GM18498 (cell line): Measurements from ENCODE around the gene GASK1B.

Experiments
- ATAC-seq: cut with Tn5 transposase; IDR thresholded peaks from one replicate; pipeline ENCODE4 v1.9.1; 2021; ENCODE audit warnings: mild to moderate bottlenecking, moderate library complexity; ENCODE audit not compliant: unreplicated experiment

Gene GASK1B

DNA sequence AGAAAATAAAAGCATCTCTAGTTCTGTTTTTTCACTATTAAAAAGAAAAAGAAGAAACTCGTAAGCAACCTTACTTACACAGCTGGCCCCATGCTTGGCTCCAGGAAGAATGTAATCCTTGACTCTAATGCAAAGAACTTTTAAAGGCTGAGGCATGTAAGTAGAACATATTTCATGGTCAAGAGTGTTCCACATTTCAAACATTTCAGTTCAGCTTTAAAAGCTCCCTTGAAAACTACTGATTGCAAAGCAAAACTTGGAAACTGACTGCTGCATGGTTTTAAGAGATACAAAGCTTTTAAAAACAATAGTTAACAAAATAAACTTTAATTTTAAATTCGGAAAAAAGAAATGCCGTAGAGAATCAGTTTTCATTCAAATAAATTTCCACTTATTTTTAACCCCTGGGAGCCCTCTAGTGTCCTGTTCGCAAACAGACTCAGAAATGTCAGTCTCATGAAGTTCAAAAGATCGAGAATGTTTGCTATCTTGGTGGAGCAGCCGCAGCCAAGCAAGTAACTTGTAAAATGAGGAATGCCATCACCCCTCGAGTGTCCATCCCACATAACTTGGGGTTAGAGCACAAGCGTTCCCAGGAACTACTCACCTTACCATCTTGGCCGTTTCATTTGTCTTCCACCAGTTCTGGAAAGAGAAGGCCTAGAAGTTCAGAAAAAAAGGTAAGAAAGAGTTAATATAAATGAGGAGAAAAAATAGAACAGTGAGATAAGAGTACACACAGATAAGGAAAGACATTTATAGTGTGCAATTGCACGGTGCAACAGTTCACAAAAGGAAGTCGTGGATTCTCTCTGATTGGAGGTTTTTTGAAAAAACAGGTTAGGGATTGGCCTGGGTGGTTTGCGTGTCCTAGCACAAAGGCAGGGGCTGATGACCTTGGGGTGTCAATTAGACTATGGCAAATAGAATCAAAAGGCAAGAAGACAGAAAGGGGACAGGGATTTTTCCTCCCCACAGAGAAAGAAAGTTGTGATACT is at the start of gene GASK1B:
Gene GASK1B, minus strand, starts transcription at position 765 of the 998 bp plus-strand sequence. CDS start 1,650 bp downstream, outside the sequence.
- no peak for ATAC-seq

DNA sequence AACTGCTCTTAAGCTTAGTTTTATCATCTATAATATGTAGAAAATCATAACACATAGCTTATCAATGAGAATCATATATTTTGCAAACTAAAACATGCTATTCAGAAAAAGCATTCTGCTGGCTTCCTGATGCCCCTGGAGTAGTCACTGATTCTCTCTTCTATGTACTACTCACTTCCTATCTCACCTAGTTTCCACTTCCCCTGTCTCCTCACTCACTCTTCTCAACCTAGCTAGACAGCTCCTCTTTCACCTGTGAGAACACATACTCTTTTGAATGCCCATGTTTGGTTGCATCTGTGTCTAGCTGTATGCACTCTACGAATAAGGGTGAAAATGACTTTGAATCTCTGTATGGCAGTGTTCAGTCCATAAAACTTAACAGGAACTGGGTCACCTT is 46.8 kb upstream of the GASK1B start:
- peak; percentile 65 for ATAC-seq

DNA sequence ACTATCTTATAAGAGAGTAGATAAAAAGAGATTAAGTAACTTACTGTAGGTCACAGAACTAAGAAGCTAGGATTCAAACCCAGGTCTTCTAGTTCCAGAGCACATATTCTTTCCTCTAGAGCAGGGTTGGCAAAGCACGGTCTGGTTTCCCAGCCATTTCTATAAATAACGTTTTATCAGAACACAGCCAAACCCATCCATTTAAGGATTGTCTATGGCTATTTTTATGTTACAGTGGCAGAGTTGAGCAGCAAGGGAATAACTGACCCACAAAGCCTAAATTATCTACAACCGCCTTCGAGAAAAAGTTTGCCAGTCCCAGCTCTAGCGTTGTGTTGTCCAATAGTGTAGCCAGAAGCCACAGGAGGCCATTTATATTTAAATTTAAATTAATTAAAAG is 44.9 kb upstream of the GASK1B start:
- ATAC-seq, result no peak

DNA sequence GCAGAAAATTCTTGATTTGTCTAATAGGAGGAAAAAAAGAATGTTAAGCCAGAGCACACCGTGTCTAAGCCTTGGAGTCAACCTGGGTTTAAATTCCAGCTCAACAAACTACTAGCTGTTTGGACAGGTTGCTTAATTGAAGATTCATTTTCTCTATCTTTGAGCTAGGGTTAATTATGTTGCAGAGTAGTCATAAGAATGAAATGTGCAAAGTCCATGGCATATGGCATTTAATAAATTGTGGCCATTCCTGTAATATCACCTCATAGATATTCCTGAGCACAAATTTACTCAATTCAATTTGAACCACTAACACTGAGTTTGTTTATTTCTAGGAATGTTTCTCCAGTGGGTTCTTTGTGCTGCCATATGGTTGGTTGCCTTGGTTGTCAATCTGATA is 42.0 kb upstream of the GASK1B start:
- no peak for ATAC-seq

DNA sequence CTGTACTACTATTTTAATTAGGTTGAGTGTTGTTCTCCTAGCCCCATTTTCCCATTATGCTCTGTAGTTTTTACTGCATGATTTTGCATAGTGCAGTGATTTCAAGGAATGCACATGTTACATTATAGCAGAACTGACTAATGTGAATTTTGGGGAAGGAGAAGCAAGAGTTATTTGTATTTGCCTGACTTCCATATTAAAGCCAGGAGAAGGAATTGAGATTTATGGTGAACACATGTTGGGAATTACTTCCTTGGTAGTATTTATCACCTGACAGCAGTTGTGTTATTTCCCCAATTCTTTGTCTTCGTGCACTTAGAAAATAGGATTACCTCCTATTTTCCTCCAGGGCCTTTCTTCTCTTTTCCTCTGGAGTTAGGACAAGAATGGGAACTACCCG is 40.6 kb upstream of the GASK1B start:
- ATAC-seq, result no peak

DNA sequence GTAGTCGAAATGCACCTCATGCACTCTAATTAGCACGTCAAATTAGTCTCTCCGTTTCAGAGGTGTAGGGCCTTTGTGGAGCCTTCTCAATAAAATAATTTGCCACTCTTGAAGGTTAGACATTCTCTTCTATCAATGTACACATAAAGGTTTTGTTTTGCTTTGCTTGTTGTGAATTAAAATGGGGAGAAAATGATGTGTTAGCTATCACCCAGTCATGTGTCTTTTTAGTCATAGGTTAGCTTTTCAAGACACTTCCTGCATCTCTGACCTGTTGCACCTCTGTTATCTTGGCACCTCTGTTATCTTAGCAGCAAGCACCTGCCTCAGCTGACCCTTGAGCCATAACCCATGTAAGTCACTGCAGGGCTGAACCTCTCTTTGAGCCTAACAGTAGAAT is 38.4 kb upstream of the GASK1B start:
- ATAC-seq, result no peak

DNA sequence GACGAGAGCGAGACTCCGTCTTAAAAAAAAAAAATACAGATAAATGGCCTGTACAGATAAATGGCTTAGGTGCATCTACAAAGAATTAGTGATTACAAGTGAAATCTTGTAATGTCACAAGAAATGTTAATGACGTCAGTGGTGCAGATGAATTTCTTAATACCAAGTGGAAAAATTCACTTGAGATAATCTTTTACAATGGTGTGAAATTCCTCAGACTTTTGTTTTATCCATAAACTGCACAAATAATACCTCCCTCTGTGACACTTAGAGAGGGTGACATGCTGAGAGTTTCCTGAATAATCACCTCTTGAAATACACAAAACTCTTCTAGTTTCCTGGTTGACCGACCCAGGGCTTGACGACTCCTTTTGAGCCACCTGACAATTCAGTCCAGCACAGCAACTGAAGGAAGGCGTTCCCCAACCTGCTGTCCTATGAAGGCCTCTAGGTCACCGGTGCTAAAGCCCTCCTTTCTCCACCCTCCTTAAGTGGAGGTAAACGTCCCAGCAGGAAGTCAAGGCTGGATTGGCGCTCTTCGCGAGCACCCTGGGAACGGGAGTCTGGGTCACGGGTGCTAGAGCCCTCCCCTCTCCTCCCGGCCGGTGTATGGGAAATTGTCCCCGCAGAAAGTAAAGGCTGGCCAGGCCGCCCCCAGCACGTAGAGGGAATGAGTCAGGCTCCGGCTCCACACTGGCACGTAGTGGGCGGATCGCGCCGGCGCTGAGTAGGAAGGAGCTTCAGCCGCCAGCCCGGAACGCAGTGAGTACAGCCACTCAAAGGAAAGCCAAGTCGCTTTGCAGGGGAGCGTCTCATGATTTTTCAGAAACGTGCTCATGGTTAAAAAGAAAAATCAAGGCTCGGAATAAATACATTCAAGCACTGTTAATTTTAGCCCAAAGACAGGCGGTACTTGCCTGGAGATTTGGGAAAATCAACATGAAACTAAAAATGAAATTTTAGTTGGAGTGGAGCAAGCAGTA is 37.3 kb upstream of the GASK1B start, which contains the start of gene TMEM144:
Gene TMEM144, plus strand, starts transcription at position 662 of the 983 bp plus-strand sequence. CDS start 2,182 bp downstream, outside the sequence.
- peak; percentile 93 for ATAC-seq

DNA sequence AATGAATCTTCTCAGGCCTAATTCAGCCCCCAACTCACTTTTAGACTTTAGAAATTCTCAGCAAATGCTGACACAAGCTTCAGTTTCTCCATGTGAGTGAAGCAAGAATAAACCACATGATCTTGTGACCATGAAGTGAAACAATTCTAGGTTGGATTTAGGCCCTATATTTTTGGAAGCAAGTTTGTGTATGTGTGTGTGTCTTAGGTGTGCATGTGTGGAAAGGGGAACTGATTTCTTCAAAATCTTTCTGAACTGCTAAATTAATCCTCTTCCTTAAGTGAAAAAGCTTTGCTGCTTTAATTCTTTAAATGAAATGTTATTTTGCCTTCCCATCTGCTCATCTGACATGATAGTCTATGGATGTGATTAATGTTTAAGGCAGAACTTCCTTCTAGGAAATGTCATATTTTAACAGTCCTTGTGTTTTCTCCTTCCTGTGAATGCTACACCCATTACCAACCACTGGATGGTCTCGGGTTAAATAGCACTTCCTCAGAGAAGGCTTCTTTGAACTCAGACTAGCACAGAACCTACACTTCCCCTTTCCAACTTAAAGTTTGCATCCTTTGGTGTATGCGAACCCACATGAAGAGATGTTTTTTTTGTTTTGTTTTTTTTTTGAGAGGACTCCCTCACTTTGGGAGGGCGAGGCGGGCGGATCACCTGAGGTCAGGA is 36.3 kb upstream of the GASK1B start:
- peak; percentile 83 for ATAC-seq

DNA sequence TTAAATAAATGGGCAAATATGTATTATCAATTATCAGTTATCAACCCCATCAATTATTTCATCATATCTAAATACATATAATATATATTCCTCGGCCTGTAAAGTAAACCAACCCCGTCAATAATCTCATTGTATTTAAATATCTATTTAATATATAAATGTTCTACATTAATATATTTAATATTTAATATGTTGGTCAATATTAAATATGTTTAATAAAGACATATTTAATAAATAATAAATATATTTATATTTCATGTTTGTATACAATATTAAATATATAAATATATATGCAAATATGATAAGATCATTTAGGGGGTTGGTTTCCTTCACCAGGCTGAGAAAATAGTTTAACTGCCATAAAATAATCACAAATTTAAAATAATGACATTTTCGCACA is 31.1 kb upstream of the GASK1B start:
- no peak for ATAC-seq

DNA sequence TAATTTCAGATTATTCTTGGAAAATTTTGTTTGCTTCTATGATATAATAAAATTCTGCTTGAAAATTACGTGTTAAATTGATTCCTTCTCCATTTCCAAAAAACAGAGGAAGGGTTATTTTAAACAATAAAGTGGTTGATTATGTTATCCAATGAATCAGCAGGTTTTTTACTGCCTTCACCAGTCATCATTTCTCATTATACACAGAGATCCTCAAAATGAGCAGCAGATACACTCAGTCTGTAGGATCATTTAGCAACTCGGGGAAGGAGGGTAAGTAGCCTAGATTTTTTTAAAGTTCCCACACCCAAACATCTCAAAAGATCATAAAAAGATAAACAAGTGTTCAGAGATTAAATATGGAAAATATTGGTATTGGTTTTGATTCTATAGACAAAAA is 30.6 kb upstream of the GASK1B start:
- ATAC-seq, result no peak

DNA sequence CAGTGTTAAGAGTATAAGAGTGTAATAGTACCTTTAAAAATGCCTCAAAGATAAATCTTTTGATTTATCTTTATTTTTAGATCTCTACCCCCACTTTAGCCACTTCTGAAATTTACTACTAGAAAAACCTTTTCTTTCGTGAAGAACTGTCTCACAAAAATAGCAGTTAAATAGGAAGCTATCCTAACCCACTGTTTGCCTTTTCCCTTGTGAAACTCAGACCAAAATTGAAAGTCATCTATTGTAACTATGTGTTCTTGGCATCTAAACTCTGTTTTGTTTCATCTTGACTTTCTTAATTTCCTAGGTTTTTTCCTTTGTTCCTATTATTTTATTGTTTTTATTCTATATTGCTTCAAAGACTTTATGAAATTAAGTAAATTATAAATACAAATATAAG is 29.7 kb upstream of the GASK1B start:
- no peak for ATAC-seq

DNA sequence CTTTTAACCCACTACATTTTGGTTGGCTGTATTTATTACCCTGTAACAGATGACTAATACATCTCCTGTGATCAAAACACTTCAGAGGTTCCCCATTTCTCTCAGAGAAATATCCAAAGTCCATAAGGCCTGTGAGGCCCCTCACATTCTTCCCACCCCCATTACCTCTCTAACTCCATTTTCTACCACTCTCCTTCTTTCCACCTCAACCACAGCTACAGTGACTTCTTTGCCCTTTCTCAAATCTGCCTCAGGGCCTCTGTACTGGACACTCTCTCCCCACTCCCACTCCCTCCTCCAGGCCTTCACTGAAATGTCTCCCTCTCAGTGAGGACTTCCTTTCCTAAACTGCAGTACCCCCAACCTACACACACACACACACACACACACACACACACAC is 29.1 kb upstream of the GASK1B start:
- ATAC-seq, result no peak

DNA sequence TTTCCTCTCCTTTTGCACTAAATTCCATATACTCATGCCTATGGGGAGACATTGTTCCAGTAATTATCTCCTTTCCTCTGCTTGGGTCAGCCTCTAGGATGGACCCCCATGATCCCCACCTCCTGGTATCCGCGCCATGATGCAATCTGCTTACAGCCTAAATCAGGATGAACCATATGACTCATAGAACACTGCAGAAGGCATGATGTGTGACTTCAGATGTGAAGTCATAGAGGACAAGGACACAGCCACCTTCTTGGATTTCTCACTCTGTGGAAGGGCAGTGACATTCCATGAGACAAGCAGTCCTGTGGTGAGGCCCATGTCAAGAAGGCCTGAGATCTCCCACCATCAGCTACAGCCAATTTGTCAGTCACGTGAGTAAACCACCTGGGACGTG is 28.5 kb upstream of the GASK1B start:
- no peak for ATAC-seq

DNA sequence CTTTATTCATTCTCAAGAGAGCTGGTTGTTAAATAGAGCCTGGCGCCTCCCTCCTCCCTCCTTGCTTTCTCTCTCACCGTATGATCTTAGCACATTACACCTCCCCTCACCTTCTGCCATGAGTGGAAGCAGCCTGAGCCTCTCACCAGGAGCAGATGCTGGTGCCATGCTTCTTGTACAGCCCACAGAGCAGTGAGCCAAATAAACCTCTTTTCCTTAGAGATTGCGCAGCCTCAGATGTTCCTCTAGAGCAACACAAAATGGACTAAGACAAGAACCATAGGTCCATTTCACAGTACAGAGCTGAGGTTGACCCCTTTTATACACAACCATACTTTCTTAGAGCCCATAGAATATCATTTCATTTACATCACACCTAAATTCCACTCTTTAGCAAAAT is 27.4 kb upstream of the GASK1B start:
- no peak for ATAC-seq

DNA sequence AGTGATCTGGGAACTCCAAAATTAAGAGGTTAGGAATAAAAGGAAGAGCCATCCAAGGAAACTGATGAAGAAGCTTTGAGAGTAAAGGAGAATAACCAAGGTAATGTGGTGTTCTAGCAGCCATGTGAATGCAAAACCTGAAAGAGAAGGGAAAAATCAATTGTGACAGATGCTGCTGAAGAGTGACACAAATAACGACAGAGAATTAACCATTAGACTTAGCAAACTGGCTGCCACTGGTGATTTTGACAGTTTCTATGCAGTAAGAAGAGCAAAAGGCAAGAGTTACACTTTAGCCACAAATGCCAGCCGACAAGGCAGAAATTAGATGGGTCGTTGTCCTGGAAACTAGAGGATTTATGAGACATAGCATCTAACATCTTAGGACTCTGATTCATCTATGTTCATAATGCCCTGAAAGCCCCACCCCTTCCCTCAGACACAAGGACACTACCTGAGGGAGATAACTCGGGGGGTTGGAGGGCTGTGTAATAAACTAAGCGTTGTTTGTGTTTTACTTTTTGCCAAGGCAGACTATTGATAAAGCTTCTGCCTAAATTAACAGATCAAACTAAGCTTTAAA is 24.5 kb upstream of the GASK1B start:
- ATAC-seq, result no peak

DNA sequence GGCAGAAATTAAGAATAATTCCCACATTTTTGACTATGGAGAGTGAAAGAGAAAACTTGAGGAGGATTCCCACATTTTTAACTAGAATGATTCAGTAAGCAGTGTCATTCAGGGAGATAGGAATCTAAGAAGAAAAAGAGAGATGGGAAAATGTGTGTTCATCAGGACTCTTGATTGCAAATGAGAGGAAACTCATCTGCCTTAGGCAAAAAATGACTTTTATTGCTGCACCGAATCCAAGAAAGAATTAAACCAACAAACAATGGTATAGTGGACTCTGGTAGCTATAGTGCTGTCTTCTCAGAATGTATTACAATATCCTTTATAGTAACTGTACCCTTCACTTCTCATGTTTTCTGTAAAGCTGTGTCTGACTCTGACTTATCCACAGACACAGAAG is 22.5 kb upstream of the GASK1B start:
- ATAC-seq, result no peak

DNA sequence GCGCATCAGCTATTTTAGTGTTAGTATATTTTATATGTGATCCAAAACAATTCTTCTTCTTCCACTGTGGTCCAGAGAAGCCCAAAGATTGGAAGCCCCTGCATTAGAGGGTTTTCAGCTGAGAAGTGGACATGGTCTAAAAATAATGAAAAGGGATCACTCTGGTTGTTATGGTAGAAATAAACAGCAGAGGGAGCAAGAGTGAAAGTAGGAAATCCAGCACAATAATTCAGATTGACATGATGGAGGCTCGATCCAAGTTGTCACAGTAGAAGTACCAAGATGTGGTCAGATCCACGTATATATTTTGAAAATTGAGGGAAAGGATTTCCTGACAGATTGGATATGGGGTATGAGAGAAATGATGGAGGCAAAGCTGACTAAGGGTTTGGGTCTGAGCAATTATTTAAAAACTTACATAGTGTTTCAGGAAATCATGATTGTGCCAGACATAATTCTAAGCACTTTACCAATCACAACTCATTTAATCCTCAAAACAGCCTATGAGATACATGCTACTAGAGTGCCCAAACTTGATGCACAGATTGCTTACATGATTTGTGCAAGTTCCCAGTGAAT is 20.4 kb upstream of the GASK1B start:
- ATAC-seq, result peak; percentile 60

DNA sequence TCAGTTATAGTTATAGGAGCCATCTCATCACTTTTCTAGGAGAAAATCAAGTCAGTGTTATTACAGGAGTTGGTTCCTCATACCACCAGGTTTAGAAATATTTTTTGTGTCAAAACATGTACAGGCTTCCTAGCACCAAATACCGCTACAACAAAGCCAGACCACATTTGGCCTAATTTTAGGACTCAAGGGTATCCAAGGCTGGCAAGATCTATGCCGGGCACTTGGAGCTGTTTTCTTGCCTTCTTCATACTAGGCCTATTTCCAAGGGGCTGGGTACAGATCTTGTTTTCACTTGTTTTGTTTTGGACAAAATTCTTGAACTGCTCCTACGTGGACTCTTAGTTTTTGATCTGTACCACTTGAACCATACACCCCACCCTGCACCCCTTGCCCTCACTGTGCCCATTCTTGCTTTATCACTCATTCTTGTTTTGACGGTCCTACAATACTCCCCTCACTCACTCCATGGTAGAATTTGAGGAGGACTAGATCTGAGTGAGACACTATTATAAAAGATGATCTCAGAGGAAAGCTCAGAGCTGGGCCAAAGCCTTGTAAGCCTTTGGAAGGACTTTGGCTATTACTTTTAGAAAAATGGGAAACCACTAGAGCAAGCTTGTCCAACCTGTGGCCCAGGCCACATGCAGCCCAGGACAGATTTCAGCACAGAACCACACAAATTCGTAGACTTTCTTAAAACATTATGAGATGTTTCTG is 19.8 kb upstream of the GASK1B start:
- ATAC-seq, result no peak

DNA sequence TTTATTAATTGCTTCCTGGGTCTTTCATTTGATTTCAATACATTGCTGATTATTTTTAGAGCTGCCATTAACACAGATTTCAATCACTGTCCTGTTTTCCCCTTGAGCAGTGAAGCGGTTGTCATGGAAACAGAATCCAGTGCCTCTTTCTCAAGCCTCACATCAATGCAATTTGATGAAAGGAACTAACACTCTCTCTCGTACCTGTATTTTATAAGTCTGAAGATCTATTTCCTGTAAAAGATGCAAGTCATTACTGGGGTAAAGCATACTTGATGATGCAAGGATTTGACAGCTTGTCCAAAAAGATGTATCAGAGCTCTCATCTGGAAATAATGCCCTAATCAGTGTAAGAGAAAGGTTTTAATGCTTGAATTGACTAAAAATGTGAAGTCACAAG is 17.9 kb upstream of the GASK1B start:
- ATAC-seq, result no peak
